ENCODE data around the gene NETO2. TPM values are rescaled to one million over a fixed set of nuclear protein-coding genes. Genes with fewer than 3 reads are reported as not detected.

The NETO2 gene
- 8.6 and 26.9 TPM in 2 replicates for total RNA-seq

GRCh38 chr16:47143677-47144558 is at the start of gene NETO2:
Gene NETO2, minus strand, starts transcription at chr16:47143945. Its CDS starts 333 bp downstream, at chr16:47143612.

Other genes with a start within 250 kb of the NETO2 start
- 59.1 and 62.6 TPM in 2 replicates for gene DNAJA2, start 170.3 kb downstream of the NETO2 start, total RNA-seq

Measured in myometrial cell (primary cell).